Measurements from ENCODE around the gene ARSI.

DNA sequence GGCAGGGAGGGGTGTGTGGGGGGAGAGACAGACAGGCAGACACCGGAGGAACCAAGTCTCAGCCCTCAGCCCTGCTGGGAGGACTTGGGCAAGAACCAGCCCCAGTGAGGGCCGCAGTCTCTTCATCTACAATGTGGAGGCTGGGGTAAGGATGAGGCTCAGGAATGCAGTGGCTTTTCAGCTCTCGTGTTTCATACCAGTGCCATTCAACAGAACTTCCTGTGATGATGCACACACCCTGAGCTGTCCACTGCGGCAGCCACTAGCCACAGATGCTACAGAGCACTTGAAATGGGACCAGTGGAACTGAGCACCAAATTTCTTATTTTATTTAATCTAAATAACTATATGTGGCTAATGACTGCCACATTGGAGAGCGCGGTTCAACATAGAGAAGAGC is 23.8 kb downstream of the ARSI start:
- TF ChIP-seq, protein P1, sequence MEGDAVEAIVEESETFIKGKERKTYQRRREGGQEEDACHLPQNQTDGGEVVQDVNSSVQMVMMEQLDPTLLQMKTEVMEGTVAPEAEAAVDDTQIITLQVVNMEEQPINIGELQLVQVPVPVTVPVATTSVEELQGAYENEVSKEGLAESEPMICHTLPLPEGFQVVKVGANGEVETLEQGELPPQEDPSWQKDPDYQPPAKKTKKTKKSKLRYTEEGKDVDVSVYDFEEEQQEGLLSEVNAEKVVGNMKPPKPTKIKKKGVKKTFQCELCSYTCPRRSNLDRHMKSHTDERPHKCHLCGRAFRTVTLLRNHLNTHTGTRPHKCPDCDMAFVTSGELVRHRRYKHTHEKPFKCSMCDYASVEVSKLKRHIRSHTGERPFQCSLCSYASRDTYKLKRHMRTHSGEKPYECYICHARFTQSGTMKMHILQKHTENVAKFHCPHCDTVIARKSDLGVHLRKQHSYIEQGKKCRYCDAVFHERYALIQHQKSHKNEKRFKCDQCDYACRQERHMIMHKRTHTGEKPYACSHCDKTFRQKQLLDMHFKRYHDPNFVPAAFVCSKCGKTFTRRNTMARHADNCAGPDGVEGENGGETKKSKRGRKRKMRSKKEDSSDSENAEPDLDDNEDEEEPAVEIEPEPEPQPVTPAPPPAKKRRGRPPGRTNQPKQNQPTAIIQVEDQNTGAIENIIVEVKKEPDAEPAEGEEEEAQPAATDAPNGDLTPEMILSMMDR (IDR thresholded peaks at IDR 0.05; ENCODE audit: extremely low read depth in 1 of 2, insufficient read depth in 1 of 2, low read depth in 1 of 2, low read length in 2 of 2) = no peak
- no peak for TF ChIP-seq POLR2A (IDR thresholded peaks at IDR 0.05; ENCODE audit: low read depth, low read length)
- no peak for TF ChIP-seq POLR2AphosphoS5 (IDR thresholded peaks at IDR 0.05; ENCODE audit: insufficient read depth, low read depth, low read length)
- TF ChIP-seq JUN (IDR thresholded peaks at IDR 0.05; ENCODE audit: borderline replicate concordance, insufficient read depth, insufficient read length, low read depth) = no peak
- no peak for TF ChIP-seq EZH2 (IDR thresholded peaks at IDR 0.05; ENCODE audit: borderline replicate concordance, low read depth, low read length, severe bottlenecking)
- TF ChIP-seq, protein P2, sequence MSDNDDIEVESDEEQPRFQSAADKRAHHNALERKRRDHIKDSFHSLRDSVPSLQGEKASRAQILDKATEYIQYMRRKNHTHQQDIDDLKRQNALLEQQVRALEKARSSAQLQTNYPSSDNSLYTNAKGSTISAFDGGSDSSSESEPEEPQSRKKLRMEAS (IDR thresholded peaks at IDR 0.05; ENCODE audit: insufficient read depth, insufficient read length) = no peak
- no peak for TF ChIP-seq FOS (IDR thresholded peaks at IDR 0.05; ENCODE audit: borderline replicate concordance, insufficient read depth, low read length)

Data from endothelial cell of umbilical vein (primary cell).